ENCODE measurements around the gene ATP8A2. TPM values are rescaled to one million over a fixed set of nuclear protein-coding genes. Genes with fewer than 3 reads are reported as not detected.

Gene ATP8A2
- total and polyA plus RNA-seq, 7 donors, result under 0.01 to 2.2 (median 1.2) TPM; not detected in 1

DNA sequence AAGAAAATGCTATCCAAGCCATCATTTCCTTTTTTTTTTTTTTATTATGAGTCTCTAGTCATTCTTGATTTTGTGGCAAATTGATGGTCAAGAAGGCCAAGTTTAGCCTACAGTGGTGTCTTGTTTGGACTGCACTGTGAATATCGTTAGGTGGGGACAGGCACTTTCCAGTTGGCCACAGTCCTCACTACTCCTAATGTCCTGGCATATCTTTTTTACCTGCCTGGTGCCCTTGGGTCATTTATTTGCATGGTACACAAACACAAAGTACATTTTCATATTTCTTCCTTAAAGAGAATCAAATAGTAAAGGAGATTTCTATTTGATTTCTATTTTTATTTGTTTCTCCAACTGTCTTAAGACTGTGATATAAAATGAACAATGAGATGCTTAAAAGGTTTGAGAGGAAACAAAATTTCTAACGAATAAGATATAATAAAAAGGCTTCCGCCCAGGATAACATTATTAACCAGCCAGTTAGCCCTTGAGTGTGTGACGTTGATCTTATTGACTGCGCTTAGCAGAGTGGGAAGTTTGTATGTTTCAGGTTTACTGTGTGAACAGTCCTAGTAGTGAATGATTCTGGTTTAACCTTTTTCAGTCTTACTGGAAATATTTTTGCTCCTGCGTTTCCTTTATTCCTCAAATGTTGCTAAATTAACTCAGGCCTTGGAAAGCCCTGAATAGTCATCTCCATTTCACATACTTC lies 312.0 kb downstream of the ATP8A2 start:
- Histone ChIP-seq H3K27me3 (no peaks in the 10 kb centered on the region), H3K4me3 (no peak overlapping the region), H3K4me1 (peaks cover 0 to 8% (median 0%) of the 10 kb centered on the region in 4 donors), H3K9me3 (no peaks in the 10 kb centered on the region), H3K36me3 (no peaks in the 10 kb centered on the region), H3K27ac (no peak overlapping the region)
- DNase-seq, result no peak
- intact Hi-C loops (cut with DNase I), result no loop called here
- TF ChIP-seq POLR2AphosphoS5 (IDR thresholded peaks at IDR 0.05), result no peak
- TF ChIP-seq, protein P1, sequence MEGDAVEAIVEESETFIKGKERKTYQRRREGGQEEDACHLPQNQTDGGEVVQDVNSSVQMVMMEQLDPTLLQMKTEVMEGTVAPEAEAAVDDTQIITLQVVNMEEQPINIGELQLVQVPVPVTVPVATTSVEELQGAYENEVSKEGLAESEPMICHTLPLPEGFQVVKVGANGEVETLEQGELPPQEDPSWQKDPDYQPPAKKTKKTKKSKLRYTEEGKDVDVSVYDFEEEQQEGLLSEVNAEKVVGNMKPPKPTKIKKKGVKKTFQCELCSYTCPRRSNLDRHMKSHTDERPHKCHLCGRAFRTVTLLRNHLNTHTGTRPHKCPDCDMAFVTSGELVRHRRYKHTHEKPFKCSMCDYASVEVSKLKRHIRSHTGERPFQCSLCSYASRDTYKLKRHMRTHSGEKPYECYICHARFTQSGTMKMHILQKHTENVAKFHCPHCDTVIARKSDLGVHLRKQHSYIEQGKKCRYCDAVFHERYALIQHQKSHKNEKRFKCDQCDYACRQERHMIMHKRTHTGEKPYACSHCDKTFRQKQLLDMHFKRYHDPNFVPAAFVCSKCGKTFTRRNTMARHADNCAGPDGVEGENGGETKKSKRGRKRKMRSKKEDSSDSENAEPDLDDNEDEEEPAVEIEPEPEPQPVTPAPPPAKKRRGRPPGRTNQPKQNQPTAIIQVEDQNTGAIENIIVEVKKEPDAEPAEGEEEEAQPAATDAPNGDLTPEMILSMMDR (IDR thresholded peaks at IDR 0.05), result no peak
- no peak for TF ChIP-seq EP300 (IDR thresholded peaks at IDR 0.05)
- TF ChIP-seq POLR2A (IDR thresholded peaks at IDR 0.05), result no peak
- 87 to 92% methylated on average over 6 of the region's 6 CpGs for WGBS, 2 donors

DNA sequence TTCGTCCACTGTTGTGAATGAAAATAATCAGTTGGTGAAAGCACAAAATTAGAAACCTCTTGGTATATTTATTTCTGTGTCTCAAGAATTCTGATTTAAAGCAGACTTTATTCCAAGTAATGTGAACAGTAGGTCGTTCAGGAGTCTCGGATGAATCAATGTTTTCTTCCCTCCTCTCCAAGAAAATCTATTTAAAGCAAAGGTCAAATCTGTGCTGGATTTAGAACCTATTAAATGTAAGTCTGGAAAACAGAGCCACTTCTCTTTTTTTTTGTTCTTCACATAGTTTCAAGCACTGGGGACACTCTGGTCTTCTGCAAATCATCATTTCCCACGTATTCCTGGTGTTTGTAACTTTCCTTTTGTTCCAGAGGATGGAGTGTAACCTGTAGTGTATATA lies 312.7 kb downstream of the ATP8A2 start:
- H3K27me3 ChIP-seq, result no peaks in the 10 kb centered on the region
- peaks cover 0 to 8% (median 0%) of the 10 kb centered on the region in 4 donors for H3K4me1 ChIP-seq
- H3K4me3 ChIP-seq, result no peak overlapping the region
- intact Hi-C loops (cut with DNase I), result no loop called here
- H3K36me3 ChIP-seq, result no peaks in the 10 kb centered on the region
- no peak for DNase-seq
- H3K9me3 ChIP-seq, result no peaks in the 10 kb centered on the region
- TF ChIP-seq POLR2AphosphoS5 (IDR thresholded peaks at IDR 0.05), result no peak
- TF ChIP-seq EP300 (IDR thresholded peaks at IDR 0.05), result no peak
- TF ChIP-seq, protein P1 (IDR thresholded peaks at IDR 0.05), result no peak
- no peak for TF ChIP-seq POLR2A (IDR thresholded peaks at IDR 0.05)
- H3K27ac ChIP-seq, result no peak overlapping the region
- WGBS, 2 donors, result 73 to 74% methylated on average over 4 of the region's 4 CpGs

DNA sequence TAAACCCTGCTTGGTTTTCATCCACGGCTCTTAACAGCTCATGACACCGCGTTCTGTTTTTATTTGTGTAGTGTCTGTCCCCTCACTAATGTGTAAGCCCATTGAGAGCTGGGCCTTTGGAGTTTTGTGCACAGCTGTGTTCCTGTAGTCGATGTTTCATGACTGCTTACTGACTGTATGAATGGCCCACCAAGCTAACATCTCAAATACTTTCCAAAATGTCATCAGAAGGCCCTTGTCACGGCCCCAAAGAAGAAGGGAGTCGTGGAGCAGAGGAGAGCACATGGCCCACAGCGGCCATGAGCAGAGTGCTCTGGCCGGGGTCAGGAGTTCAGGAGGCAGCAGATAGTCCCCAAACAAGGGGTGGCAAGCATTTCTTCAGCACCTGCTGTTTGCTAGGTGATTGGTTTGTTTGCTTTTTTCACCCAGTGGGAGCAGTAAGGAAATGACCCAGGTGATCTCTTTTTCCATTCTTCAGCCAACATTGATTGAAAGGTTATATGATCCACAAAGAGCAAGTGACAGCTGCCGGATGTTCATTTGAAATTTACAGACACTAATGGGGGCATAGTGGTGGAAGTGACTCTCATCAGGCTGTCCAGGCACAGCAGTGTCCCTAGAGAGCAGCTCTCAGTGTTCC lies 315.2 kb downstream of the ATP8A2 start:
- Histone ChIP-seq H3K36me3 (no peaks in the 10 kb centered on the region), H3K9me3 (no peaks in the 10 kb centered on the region), H3K4me1 (peaks cover 0 to 8% (median 0%) of the 10 kb centered on the region in 4 donors), H3K27me3 (no peaks in the 10 kb centered on the region), H3K4me3 (no peak overlapping the region), H3K27ac (no peak overlapping the region)
- DNase-seq, result no peak
- 78 to 86% methylated on average over 9 of the region's 9 CpGs for WGBS, 2 donors
- intact Hi-C loops (cut with DNase I), result no loop called here
- TF ChIP-seq POLR2AphosphoS5 (IDR thresholded peaks at IDR 0.05) (no peak), EP300 (IDR thresholded peaks at IDR 0.05) (no peak), POLR2A (IDR thresholded peaks at IDR 0.05) (no peak)
- TF ChIP-seq, protein P1 (IDR thresholded peaks at IDR 0.05), result no peak

DNA sequence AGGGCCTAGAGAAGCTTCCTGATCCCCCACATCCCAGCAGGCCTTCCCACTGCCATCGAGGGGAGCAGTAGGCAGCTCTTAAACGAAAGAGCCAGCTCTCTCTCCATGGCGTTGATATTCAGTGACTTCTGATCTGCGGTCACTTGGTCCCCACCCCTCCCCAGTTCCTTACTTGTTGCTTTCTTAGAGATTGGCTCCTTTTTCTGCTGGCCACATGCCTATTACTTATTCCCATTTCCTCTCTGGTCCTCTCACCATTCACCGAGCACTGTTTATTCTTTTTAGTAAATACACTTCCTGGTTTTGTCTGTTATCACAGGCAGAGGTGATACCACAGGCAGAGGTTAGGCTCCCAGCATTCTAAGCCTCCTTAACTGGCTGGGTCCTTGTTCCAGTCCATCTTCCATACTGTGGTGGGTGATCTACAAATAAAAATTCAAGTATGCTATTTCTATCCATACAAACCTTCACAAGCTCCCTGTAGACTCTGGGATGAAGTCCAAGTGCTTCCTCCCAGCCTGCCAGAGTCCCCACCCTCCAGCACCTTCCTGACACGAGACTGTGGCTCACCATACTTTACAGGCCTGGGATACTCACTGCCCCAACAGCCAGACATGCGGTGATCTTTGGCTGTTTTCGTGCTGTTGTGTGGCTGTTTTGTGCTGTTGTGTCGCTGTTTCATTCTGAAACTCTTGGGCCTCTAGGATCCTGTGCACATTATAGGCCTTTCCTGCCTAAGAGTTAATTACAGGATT lies 315.9 kb downstream of the ATP8A2 start:
- intact Hi-C loops (cut with DNase I), result no loop called here
- no peaks in the 10 kb centered on the region for H3K36me3 ChIP-seq
- WGBS, 2 donors, result 52 to 66% methylated on average over 9 of the region's 9 CpGs
- no peak for TF ChIP-seq POLR2A (IDR thresholded peaks at IDR 0.05)
- TF ChIP-seq, protein P1 (IDR thresholded peaks at IDR 0.05), result no peak
- no peak for TF ChIP-seq EP300 (IDR thresholded peaks at IDR 0.05)
- no peak for TF ChIP-seq POLR2AphosphoS5 (IDR thresholded peaks at IDR 0.05)
- no peak overlapping the region for H3K27ac ChIP-seq
- no peak overlapping the region for H3K4me3 ChIP-seq
- H3K4me1 ChIP-seq, result peaks cover 0 to 8% (median 0%) of the 10 kb centered on the region in 4 donors
- no peak for DNase-seq
- H3K9me3 ChIP-seq, result no peaks in the 10 kb centered on the region
- no peaks in the 10 kb centered on the region for H3K27me3 ChIP-seq
